Fibroblast of the aortic adventitia (primary cell): Measurements from ENCODE around the gene SIRT4. TPM values are rescaled to one million over a fixed set of nuclear protein-coding genes. Genes with fewer than 3 reads are reported as not detected.

ENCODE experiments used
- DNase-seq: peaks from one replicate; pipeline ENCODE4 v3.0.0-alpha.2; 2010; ENCODE audit warnings: low read depth
- H3K4me3 ChIP-seq: 2 replicates; pipeline ENCODE4 v1.5.1; 2011; ENCODE audit warnings: low read depth, mild to moderate bottlenecking, control low read depth, low read length, moderate library complexity
- CTCF ChIP-seq: IDR thresholded peaks from 2 replicates; pipeline ENCODE4 v1.5.1; 2011; ENCODE audit warnings: mild to moderate bottlenecking, low read length, control low read depth, inconsistent platforms; ENCODE audit not compliant: insufficient read depth
- total RNA-seq: library from RNA; depleted of rRNA; stranded (reverse); fragments of >200 nt; gene quantifications from 2 replicates; pipeline ENCODE4 v1.2.3, GENCODE V29; 2012; ENCODE audit warnings: low replicate concordance

SIRT4 gene
- total RNA-seq, 1 donor: 0.90 TPM

- peak; percentile 77 for DNase-seq
- TF ChIP-seq CTCF: peak; percentile 70
- H3K4me3 ChIP-seq: peak within 1 kb of the TSS; percentile 87
These were observed 36.5 kb upstream of the SIRT4 start, which contains the start of gene PXN for GRCh38 chr12:120265473-120266179. Gene PXN (minus strand): TSS chr12:120265730. CDS start chr12:120265629, 101 bp downstream.

- no peak for DNase-seq
- no peak for TF ChIP-seq CTCF
- H3K4me3 ChIP-seq: no peak overlapping the region
These were observed 35.8 kb upstream of the SIRT4 start for GRCh38 chr12:120266180-120266870.

GRCh38 chr12:120267736-120268135 lies 34.4 kb upstream of the SIRT4 start:
- no peak for DNase-seq
- no peak for TF ChIP-seq CTCF

GRCh38 chr12:120276734-120277133 lies 25.4 kb upstream of the SIRT4 start:
- peak; percentile 72 for DNase-seq
- no peak for TF ChIP-seq CTCF
- no peak overlapping the region for H3K4me3 ChIP-seq

More at GRCh38 chr12:120267736-120268135, 34.4 kb upstream of the SIRT4 start:
- no peak overlapping the region for H3K4me3 ChIP-seq

GRCh38 chr12:120278137-120279069 lies 23.7 kb upstream of the SIRT4 start:
- no peak for DNase-seq
- H3K4me3 ChIP-seq: no peak overlapping the region
- TF ChIP-seq CTCF: no peak

GRCh38 chr12:120283318-120283717 lies 18.8 kb upstream of the SIRT4 start:
- no peak for TF ChIP-seq CTCF
- H3K4me3 ChIP-seq: no peak overlapping the region
- DNase-seq: peak; percentile 32
